Measurements from ENCODE around the gene TUFM.
"Not testable (repeated sequence)": the region's sequence is repeated elsewhere in the genome, so short reads cannot be mapped to it uniquely, and the experiment has no call there.

DNA sequence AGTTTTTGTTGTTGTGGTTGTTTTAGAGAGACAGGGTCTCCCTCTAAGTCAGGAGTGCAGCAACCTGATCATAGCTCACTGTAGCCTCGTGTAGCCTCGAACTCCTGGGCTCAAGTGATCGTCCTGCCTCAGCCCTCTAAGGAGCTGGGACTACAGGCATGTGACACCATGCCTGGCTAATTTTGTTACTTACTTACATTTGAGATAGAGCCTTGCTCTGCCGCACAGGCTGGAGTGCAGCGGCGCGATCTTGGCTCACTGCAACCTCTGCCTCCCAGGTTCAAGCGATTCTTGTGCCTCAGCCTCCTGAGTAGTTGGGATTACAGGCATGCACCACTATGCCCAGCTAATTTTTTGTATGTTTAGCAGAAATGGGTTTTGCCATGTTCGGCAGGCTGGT is 21.5 kb upstream of the TUFM start:
- TF ChIP-seq TAF1 (IDR thresholded peaks at IDR 0.05; ENCODE audit: low read depth); CTCF (IDR thresholded peaks at IDR 0.05; ENCODE audit: poor library complexity, severe bottlenecking); POLR2AphosphoS5 (IDR thresholded peaks at IDR 0.05): not testable (repeated sequence)
